HepG2 (cell line): ENCODE measurements around the gene PLA2G4C. TPM values are rescaled to one million over a fixed set of nuclear protein-coding genes. Genes with fewer than 3 reads are reported as not detected.

Experiments used
- AHDC1 ChIP-seq: sonication (generic); formaldehyde crosslinking; IDR thresholded peaks from 2 replicates; pipeline ENCODE4 v1.5.1; 2020; ENCODE audit warnings: mild to moderate bottlenecking, missing genetic modification reagents, borderline replicate concordance
- DBP ChIP-seq: sonication (generic); formaldehyde crosslinking; IDR thresholded peaks from 2 replicates; pipeline ENCODE4 v1.4.0; 2020; ENCODE audit warnings: missing genetic modification reagents; ENCODE audit errors: not compliant biosample characterization
- MAFK ChIP-seq, 2 experiments: IDR thresholded peaks in 1 of 2; conservative IDR thresholded peaks in 1 of 2; 2 replicates each; pipeline ENCODE4 v1.6.1; 2011; ENCODE audit warnings: improper control_type of control experiment in 2 of 2, low read length in 2 of 2
- NFE2L2 ChIP-seq: fragments of 150-350 bp; IDR thresholded peaks from 2 replicates; pipeline ENCODE4 v1.6.1; 2014; ENCODE audit warnings: low read length
- PLSCR1 ChIP-seq: sonication (generic); formaldehyde crosslinking; IDR thresholded peaks from 2 replicates; pipeline ENCODE4 v1.5.0; 2020; ENCODE audit warnings: missing genetic modification reagents, mild to moderate bottlenecking, borderline replicate concordance
- RXRB ChIP-seq: IDR thresholded peaks from 2 replicates; pipeline ENCODE4 v1.6.1; 2016; ENCODE audit warnings: borderline replicate concordance, missing genetic modification reagents, missing compliant biosample characterization
- SPEN ChIP-seq: sonication (generic); formaldehyde crosslinking; IDR thresholded peaks from 2 replicates; pipeline ENCODE4 v1.5.1; 2020; ENCODE audit warnings: low read depth, mild to moderate bottlenecking, missing genetic modification reagents
- SUZ12 ChIP-seq: fragments of 150-350 bp; IDR thresholded peaks from 2 replicates; pipeline ENCODE4 v1.6.1; 2014; ENCODE audit warnings: low read depth, low read length
- U2AF1 ChIP-seq: fragments of 200-400 bp; formaldehyde crosslinking; optimal IDR thresholded peaks from 2 replicates; pipeline ENCODE3; 2017; ENCODE audit warnings: mild to moderate bottlenecking, low read depth, low read length
- ZNF546 ChIP-seq: sonication (generic); formaldehyde crosslinking; conservative IDR thresholded peaks from 2 replicates; pipeline ENCODE4 v1.8.1; 2023; ENCODE audit warnings: mild to moderate bottlenecking, missing genetic modification reagents
- polyA plus RNA-seq, 8 experiments: library from polyadenylated mRNA; depleted of rRNA in 3 of 8; stranded (reverse) in 7 of 8; unstranded in 1 of 8; fragments of >200 nt; fragmentation: Illumina TruSeq in 4 of 8; extraction: Trizol in 4 of 8; gene quantifications; 2 replicates each; pipeline versions ENCODE4 v1.2.1 to v1.2.3, GENCODE V29; 2011 to 2016; ENCODE audit warnings: low read depth in 4 of 8, missing spikeins in 1 of 8, mixed read lengths in 1 of 8; ENCODE audit not compliant: insufficient read depth in 1 of 8
- total RNA-seq, 5 experiments: library from RNA; depleted of rRNA; stranded (reverse); fragments of >200 nt; fragmentation: Illumina TruSeq; extraction: Trizol; gene quantifications; 2 replicates each; pipeline ENCODE4 v1.2.3, GENCODE V29; 2016; ENCODE audit warnings: low read depth in 1 of 5

The PLA2G4C gene
- total and polyA plus RNA-seq, 2 of the 13 experiments (the other 11 are each of a cell fraction or from before 2014, with no cell fraction given), result 1.6 to 1.7 TPM

- TF ChIP-seq AHDC1 (CRISPR knock-in tag) (no peak), ZNF546 (CRISPR knock-in tag) (no peak), SPEN (CRISPR knock-in tag) (no peak), NFE2L2 (peak; percentile 56), U2AF1 (no peak), SUZ12 (no peak), PLSCR1 (CRISPR knock-in tag) (no peak), MAFK (conservative IDR thresholded peaks at IDR 0.05 in 1 of 2, IDR thresholded peaks at IDR 0.05 in 1 of 2; ENCODE audit: low read length in 2 of 2) (0 out of 4 replicates have a peak, but pooled peaks of 1 of the 2 experiments have one; percentile 8), DBP (CRISPR knock-in tag) (no peak), RXRB (CRISPR knock-in tag) (no peak)
Observed at GRCh38 chr19:48051335-48052033, 59.1 kb downstream of the PLA2G4C start (continued).
